Fibroblast of skin of left biceps (primary cell): ENCODE data around the gene AOPEP.
"Not testable (repeated sequence)": the region's sequence is repeated elsewhere in the genome, so short reads cannot be mapped to it uniquely, and the experiment has no call there.

ENCODE experiments used
- DNase-seq, 2 experiments: peaks; one replicate each; pipeline ENCODE4 v3.0.0-alpha.2; 2013; ENCODE audit warnings: low read depth in 2 of 2

AOPEP gene

GRCh38 chr9:94961870-94962269 is 235.4 kb downstream of the AOPEP start:
- no peak for DNase-seq

- not testable (repeated sequence) for DNase-seq
These were observed 239.1 kb downstream of the AOPEP start for GRCh38 chr9:94965631-94966030.

GRCh38 chr9:94966046-94966445 is 239.5 kb downstream of the AOPEP start:
- DNase-seq: not testable (repeated sequence)

- DNase-seq: no peak
These were observed 241.0 kb downstream of the AOPEP start for GRCh38 chr9:94967482-94967881.

- DNase-seq: no peak
These were observed 245.1 kb downstream of the AOPEP start for GRCh38 chr9:94971378-94972131.

GRCh38 chr9:94973451-94973941 is 247.0 kb downstream of the AOPEP start:
- DNase-seq: peak; percentile 46 to 47

GRCh38 chr9:94974154-94974879 is 247.8 kb downstream of the AOPEP start:
- DNase-seq: no peak

GRCh38 chr9:94975480-94975879 is 249.0 kb downstream of the AOPEP start:
- no peak for DNase-seq

- DNase-seq: no peak
These were observed 249.6 kb downstream of the AOPEP start for GRCh38 chr9:94976077-94976476.

- DNase-seq: no peak
These were observed 250.9 kb downstream of the AOPEP start for GRCh38 chr9:94977416-94977815.

- no peak for DNase-seq
These were observed 253.5 kb downstream of the AOPEP start for GRCh38 chr9:94979904-94980507.

GRCh38 chr9:94980947-94981722 is 254.6 kb downstream of the AOPEP start:
- no peak for DNase-seq

- no peak for DNase-seq
These were observed 255.2 kb downstream of the AOPEP start for GRCh38 chr9:94981723-94982090.

GRCh38 chr9:94982211-94982610 is 255.7 kb downstream of the AOPEP start:
- DNase-seq: no peak

- DNase-seq: no peak
These were observed 257.1 kb downstream of the AOPEP start for GRCh38 chr9:94983552-94983951.

- no peak for DNase-seq
These were observed 258.5 kb downstream of the AOPEP start for GRCh38 chr9:94984891-94985476.

GRCh38 chr9:94985649-94986048 is 259.1 kb downstream of the AOPEP start:
- DNase-seq: no peak

GRCh38 chr9:94987731-94988130 is 261.2 kb downstream of the AOPEP start:
- no peak for DNase-seq

GRCh38 chr9:94990897-94991561 is 264.5 kb downstream of the AOPEP start:
- DNase-seq: no peak

- no peak for DNase-seq
These were observed 265.7 kb downstream of the AOPEP start for GRCh38 chr9:94991961-94992907.
